Astrocyte (in vitro differentiated cells and primary cell): ENCODE measurements around the gene PSMD1.

Source experiments
- CTCF ChIP-seq: IDR thresholded peaks from 2 replicates; pipeline ENCODE4 v1.5.1; 2011; ENCODE audit warnings: low read depth, mild to moderate bottlenecking, inconsistent platforms, low read length, moderate library complexity; ENCODE audit not compliant: insufficient read depth
- EZH2 ChIP-seq: IDR thresholded peaks from 2 replicates; pipeline ENCODE4 v1.6.1; 2012; ENCODE audit warnings: mild to moderate bottlenecking, low read length, inconsistent platforms; ENCODE audit not compliant: insufficient read depth

GRCh38 chr2:231015926-231016325, 40.7 kb upstream of the PSMD1 start:
- TF ChIP-seq CTCF = no peak
- TF ChIP-seq EZH2 = no peak
